Stimulated activated CD4-positive, alpha-beta T cell treated with anti-CD3 and anti-CD28 coated beads, Interleukin-1b, Interleukin-23, amount 100 ng/mL, for 48 hours (primary cell): ENCODE measurements around the gene GLYR1.
A peak's percentile ranks its signal among the peaks of the same experiment; 100 is the strongest.
"Not testable (repeated sequence)": the region's sequence is repeated elsewhere in the genome, so short reads cannot be mapped to it uniquely, and the experiment has no call there.

Experiments
- DNase-seq: peaks from one replicate; pipeline ENCODE4 v3.0.0-alpha.2; 2020

Gene GLYR1

DNA sequence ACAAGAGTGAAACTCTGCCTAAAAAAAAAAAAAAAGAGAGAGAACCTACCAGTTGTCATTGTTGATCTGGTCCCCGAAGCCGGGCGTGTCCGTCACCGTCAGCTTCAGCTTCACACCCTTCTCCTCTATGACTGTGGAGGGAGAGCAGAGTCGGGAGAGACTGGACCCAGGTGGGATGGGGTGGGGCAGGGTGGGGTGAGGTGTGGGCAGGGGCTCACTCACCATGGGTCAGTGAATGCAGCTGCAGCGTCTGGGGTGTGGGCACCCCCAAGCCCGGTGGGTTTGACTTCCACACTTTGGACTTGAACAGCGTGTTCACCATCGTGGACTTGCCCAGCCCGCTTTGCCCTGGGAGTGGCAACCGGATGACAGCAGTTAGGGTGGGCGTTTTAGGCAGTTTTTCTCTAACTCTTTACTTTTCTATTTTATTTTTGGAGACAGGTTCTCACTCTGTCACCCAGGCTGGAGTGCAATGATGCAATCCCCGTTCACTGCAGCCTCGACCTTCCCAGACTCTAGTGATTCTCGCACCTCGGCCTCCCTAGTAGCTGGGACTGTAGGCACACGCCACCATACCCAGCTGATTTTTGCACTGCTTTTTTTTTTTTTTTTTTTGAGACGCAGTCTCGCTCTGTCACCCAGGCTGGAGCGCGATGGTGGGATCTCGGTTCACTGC lies 61.2 kb downstream of the GLYR1 start:
- no peak for DNase-seq

DNA sequence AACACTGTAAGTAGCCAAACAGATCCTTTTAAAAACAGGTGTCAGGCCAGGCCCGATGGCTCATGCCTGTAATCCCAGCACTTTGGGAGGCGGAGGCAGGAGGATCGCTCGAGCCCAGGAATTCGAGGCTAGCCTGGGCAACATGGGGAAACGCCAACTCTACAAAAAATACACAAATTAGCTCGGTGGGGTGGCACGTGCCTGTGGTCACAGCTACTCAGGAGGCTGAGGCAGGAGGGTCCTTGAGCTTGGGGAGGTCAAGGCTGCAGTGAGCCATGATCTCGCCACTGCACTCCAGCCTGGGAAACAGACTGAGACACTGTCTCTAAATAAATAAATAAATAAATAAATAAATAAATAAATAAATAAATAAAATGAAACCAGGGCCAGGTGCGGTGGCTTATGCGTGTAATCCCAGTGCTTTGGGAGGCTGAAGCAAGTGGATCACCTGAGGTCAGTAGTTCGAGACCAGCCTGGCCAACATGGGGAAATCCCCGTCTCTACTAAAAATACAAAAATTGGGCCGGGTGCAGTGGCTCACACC lies 62.6 kb downstream of the GLYR1 start:
- not testable (repeated sequence) for DNase-seq

DNA sequence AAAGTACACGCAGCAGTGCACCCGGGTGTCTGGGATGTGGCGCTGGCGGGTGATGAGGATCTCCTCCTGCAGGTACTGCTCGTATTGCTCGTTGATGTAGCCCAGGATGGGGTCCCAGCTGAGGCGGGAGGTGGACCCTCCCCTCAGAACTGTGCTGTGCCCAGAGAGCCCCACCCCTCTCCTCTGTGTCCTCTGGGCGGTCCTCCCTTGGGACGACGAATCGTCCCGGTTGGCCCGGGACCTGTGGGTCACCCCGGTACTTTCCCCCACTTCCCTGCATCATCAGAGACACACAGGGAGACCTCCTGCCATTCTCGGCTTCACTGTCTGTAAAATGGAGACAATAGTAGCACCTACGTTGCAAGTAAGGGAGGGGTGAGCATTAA lies 63.1 kb downstream of the GLYR1 start:
- DNase-seq: no peak

DNA sequence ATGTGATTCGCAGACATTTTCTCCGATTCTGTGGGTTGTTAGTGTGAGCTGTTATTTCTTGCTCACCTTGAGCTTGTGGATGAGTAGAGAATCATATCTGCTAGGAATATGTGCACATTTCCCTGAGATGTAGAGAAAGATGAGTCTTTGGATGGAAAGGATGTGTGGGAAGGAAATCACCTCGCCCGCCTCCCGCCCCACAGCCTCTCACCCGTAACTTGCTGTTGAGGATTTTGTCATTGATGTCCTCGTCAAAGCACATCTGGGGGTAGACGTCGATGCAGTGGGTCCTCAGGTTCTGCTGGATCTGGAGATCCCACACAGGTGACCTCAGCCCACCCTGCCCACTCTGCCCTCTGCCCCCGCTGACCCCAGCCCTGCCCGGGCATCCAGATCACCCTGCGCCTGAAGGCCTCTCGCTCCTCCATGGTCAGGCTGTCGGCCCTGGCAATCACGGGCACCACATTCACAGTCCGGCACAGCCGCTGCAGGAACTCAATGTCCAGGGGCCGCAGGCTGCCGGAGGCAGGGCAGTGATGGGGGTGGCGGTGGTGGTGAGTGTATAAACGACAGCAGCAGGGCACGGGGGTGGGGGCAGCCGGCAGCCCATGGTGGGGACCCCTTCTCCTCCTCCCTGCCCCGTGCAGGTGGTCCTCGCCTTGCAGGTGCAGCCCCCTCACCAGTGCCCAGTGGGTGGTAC lies 63.7 kb downstream of the GLYR1 start:
- DNase-seq: no peak

DNA sequence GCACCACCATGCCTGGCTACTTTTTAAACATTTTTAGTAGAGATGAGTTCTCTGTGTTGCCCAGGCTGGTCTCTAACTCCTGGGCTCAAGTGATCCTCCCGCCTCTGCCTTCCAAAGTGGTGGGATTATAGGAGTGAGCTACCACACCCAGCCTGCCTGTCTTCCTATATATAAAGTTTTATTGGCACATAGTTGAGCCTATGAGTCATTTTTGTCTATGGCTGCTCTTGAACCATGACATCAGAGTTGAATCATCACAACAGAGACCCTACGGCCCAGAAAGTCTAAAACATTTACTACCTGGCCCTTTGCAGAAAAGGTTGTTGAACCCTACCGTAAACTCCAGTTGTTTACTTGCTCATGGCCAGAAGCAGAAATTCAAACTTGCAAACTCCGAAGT lies 66.9 kb downstream of the GLYR1 start:
- no peak for DNase-seq

DNA sequence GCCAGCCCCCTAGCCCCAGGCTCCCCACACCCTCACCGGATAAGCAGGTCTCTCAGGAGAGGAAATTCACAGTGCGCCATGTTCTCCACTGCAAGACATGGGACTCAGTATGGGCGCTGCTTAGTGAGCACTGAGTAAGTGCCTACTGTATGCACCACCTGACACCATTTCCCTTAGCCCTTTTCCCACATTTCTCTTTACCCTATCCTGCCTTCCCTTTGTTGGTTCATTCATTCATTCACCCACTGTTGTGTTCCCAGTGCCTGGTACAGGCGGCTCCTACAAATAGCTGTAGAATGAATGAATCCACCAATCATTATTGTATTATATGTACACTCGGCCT lies 69.1 kb downstream of the GLYR1 start:
- no peak for DNase-seq

DNA sequence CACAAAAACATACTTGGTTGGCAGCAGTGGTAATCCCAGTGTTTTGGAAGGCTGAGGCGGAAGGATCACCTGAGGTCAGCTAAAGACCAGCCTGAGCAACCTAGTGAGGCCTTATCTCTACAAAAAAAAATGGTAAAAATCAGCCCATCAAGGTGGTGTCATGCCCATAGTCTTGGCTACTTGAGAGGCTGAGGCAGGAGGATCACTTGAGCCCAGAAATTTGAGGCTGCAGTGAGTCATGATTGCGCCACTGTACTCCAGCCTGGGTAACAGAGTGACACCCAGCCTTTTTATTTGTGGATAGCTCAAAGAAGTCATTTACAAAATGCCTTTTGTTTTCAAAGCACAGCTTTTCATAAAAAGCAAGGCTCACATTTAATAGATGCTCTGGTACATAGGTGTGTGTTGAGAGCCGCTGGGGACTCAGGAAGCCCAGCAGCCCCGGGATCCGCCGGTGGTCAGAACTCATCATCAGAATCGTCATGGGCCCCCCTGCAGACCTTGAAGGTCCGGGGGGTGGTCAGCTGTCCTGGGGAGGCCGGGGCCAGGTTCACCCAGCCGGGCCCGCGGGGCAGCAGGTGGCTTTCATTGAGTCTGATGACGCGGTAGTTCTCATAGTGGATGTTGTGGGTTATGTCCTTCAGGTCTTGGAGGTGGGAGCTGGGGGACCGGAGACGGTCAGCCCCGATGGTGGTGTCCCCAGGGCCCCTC lies 69.6 kb downstream of the GLYR1 start:
- DNase-seq: no peak

DNA sequence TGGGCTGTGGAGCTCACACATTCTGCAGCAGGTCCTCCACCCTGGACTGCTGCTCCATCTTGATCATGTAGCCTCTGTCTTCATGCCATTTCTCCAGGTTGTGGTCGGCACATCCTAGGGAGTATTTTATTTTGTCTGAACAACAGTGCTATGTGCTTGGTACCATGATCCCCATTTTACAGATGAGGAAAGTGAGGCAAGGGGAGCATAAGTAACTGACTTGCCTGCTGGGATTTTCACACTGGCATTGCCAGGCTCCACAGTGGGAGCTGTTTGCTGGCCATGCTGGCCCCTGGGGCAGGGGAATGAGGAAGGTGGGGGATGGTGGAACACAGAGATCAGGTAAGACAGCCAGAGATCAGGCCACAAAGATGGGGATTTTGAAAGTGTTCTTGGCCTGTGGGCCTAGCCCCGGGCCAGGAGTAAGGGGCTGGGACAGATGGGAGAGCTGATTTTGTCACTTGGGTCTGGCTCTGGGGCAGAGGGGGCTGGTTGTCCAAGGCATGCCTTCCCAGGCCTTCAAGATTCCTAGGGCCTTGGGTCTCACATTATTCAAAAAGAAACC lies 70.9 kb downstream of the GLYR1 start:
- no peak for DNase-seq

DNA sequence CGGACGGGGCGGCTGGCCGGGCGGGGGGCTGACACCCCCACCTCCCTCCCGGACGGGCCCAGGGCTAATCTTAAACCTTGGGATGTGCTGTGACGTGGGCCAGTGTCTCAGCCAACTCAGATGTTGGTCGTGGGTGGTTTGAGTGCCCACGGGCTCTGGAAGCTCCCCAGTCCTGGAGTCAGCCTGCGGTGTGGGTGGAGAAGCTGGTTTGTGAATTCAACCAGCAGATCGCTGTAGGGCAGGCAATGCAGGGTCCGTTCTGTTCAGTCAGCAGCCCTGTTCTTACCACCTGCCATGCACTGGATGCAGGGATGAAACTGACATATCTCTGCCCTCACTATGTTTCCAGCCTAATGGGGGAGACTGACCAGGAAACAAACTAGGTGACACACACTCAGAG lies 72.1 kb downstream of the GLYR1 start:
- DNase-seq: no peak

DNA sequence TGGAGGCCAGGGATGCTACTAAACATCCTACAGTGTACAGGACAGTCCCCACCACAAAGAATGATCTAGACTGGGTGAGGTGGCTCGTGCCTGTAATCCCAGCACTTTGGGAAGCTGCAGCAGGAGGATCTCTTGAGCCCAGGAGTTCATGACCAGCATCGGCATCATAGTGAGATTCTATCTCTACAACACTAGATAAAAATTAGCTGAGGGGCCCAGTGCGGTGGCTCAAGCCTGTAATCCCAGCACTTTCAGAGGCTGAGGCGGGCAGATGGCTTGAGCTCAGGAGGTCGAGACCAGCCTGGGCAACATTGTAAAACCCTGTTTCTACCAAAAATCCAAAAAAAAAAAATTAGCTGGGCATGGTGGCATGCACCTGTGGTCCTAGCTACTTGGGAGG lies 74.7 kb downstream of the GLYR1 start:
- no peak for DNase-seq

DNA sequence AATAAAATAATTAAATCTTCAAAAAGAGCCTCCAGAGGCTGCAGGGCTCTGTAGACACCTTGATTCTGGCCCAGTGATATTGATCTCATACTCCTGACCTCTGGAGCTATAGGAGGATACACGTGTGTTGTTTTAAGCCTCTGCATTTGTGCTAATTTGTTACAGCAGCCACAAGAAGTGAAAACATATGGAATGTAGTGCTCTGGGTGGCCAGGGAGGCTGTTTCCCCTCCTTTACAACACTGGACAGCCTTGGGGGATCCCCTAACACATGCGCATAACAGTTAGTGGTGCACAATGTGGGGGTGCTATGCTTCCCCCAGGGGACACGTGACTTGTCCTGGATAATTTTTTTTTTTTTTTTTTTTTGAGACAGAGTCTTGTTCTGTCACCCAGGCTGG lies 75.4 kb downstream of the GLYR1 start:
- no peak for DNase-seq

DNA sequence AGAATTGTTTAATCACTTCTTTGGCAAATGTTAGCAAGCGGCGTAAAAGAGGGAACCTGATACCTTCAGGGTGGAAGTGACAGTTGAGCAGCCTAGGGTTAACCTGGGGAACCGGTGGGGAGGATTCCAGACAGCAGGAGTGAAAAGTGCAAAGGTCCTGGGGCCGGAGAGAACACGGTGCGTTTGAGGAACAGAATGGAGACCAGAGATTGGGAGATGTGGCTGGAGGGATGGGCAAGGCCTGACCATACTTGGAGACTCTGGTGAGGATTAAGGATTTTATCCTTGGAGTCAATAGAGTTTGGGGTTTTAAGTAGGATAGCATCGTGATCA lies 77.8 kb downstream of the GLYR1 start:
- DNase-seq: no peak

DNA sequence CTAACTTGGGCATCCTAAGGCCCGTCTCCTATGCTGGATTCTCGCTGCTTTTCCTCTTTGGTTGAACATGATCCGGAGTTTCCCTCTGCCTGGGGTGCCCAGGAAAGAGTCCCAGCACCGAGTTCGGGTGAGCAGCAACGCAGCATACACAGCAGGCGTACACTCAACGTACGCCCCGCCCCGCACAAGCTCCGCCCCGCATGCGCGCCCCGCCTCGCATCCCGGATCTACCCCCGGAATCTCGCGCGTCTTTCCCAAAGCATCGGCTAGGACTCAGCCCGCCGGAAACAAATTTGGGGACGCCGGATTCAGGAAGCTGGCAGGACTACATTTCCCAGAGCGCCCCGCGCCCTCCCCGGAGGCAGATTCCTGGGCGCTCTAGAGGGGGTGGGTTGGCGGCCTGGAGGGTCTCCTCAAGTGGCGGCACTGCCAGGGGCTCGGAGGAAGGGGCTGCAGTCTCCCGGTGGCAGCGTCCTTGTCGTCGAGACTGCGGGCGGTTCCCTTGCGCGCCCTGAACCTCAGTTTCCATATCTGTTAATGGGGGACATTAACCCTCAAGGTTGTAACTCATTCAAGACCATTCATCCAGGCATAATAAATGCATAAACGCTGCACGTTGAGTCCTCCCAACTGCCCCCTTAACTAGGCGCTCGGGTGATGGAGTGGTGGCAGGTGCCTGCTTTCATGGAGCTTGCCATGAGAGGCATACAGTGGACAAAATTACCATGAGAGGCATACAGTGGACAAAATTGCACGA lies 78.4 kb downstream of the GLYR1 start:
- DNase-seq: peak; percentile 92

DNA sequence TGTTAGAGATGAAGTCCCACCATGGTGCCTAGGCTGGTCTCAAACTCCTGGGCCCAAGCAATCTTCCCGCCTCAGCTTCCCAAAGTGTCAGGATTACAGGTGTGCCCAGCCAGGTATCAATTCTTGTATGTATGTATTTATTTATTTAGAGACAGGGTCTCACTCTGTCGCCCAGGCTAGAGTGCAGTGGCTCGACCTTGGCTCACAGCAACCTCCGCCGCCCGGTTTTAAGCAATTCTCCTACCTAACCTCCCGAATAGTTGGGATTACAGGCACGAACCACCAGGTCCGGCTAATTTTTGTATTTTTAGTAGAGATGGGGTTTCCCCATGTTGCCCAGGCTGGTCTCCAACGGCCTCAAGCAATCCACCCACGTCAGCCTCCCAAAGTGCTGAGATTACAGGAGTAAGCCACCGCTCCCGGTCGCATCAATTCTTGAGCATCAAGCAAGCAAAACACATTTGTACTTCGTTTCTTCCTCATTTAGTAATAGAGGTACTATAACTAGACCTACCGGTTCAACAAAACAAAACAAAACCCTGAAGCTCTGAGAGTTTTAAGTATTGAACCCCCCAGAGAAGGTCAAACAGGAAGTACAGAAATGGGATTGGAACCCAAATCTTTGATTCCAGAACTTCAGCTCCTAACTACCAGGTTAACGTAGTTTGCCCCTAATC lies 79.1 kb downstream of the GLYR1 start:
- DNase-seq: no peak

DNA sequence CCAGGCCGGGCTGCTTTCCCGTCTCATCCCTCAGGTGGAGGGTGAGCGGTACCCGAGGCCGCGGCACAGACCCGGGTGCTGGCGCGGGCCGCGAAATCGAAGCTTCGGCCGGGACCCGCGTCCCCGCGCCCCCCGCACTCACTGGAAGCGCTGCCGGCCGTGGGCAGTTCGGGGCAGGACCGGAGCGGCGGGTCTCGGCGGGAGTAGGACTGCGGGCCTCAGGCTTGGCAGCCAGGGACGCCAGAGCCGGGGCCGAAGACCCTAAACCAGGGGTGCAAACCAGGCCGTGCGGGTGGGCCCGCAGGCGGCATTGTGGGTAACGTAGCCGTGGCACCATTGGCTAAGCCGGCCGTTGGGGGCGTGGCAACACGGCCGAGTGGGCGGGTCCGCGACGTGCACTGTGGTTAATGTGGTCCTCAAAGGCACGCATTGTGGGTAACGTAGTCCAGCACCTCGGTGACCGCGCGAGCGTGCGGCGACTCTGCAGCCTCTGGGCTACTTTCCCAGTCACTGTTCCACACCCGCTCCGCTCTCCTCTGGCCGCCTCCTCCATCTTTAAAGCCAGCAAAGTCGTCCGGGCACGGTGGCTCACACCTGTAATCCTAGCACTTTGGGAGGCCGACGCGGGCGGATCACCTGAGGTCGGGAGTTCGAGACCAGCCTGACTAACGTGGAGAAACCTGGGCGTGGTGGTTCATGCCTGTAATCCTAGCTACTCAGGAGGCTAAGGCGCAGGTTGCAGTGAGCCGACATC lies 80.0 kb downstream of the GLYR1 start, which contains the start of gene ZNF500:
Gene ZNF500 (minus strand): TSS at position 288 of the 754 bp plus-strand sequence. CDS start 1,184 bp downstream, outside the sequence.
- peak; percentile 97 for DNase-seq

DNA sequence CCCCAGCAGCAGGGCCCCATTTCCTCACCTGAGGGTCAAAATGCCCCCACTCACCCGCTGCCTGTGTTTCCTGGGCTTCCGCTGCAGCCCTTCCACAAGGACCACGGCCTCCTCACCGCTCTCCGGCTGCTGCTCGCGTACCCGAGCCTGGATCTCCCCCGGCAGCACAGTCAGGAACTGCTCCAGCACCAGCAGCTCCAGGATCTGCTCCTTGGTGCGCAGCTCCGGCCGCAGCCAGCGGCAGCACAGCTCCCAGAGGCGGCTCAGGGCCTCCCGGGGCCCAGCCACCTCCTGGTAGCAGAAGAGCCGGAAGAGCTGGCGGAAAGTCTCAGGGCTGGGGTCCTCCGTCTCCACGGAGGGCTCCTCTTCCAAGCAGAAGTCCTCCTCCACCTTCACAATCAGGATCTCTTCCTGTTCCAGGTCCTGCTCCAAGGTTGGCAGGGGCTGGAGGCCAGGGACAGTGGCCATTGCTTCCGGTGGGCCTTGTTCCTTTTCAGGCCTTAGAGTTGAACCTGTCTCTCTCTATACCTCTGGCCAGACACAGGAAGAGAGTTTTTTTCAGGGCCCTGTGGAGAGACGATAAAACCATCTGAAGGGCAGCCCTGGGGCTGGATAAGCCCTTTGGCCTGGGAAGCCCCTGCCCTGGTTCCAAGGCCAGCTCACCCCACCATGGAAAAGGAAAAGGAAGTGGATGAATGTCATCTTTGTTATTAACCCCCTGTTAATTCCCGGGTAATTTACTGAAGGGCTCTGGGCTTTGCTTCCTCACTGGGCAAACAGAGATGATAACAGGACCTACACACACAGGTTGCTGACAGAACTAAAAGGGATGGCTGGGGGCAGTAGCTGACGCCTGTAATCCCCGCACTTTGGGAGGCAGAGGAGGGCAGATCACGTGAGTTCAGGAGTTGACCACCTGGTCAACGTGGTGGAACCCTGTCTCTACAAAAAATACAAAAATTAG lies 81.3 kb downstream of the GLYR1 start:
- DNase-seq: no peak

DNA sequence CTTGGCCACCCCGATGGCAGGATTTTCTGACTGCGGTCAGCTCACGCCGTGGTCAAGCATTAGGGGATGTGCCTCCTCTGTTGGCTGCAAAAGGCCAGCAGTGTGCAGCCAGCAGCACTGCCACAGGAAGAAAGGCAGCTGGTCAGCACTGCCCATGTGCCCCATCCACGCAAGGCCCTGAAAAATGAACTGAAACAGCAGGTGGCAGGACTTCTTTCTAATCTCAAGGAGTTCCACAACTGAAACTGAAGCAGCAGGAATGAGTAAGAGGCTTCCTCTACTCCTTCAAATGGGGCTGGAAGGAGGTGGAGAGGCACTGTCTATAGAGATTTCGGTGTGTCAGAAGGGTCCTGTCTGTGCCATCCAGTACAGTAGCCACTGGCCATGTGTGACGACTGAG lies 83.3 kb downstream of the GLYR1 start:
- DNase-seq: no peak

DNA sequence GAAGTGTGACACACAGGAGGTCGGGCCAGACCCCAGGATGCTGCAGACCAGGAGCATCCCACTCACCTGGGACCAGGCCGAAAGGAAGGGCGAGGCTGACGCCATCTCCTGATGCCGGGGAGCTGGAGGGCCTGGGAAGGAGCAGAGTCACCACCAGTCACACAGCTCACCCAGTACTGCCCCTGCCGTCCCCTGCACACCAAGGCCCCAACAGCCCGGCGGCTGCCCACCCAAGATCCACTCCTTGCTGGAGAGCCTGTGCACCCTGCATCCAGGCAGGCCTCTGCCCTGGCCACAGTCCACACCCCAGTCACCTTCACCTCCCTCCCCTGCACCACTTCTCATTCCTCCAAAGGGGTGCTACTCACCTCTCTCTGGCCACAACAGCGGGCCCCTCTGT lies 84.9 kb downstream of the GLYR1 start:
- DNase-seq: no peak

DNA sequence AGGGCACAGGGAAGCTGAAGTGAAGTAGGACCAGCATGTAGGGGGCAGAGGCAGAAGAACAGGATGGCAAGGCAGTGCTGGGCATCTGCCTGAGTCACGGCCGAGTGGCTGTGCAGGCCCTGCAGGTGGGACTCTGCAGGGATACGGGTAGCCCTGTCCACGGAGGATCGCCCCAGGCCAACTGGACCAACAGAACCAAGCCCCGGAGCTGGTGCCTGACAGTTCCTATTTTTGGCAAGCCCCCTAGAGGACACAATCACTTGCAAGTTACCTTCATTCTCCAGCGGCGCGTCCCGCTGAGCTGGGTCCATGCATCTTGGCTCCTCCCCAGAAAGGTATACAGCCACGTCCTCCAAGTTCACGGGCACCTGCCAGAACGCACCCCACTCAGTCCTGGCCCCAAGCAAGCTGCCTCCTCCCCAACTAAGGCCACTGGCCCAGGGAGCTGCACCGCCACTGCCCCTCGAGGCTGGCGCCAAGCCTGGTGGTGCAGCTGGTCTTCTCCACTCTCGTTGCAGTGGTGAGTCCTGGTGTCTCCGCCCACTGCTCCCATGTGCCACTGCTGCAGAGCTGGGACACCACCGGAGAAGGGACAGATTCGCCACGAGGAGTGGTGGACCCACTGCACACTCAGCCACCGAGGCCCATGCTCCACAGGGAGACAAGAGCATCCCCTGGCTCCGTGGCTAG lies 86.7 kb downstream of the GLYR1 start:
- DNase-seq: no peak

DNA sequence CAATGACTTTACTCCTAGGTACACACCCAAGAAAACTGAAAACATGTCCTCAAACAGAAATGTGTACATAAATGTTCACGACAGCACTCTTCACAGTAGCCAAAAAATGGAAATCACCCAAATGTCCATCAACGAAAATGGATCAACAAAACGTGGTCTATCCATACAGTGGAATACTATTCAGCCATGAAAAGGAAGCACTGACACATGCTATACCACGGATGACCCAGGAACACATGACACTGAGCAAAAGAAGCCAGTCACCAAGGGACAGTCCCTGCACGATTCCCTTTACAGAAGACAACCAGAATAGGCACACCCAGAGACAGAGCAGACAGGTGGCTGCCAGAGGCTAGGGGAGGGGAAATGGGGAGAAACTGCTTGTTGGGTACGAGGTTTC lies 91.4 kb downstream of the GLYR1 start:
- no peak for DNase-seq
